HL-60/S4 (cell line): Measurements from ENCODE around the gene TMEM270.
"Not testable (repeated sequence)": the region's sequence is repeated elsewhere in the genome, so short reads cannot be mapped to it uniquely, and the experiment has no call there.

Experiments
- in situ Hi-C: fragments of 300-500 bp; cut with MboI; formaldehyde crosslinking; loops from 2 replicates; pipeline ENCODE4 v1.14.3; 2022; ENCODE audit warnings: low sequenced_read_pairs

Gene TMEM270

GRCh38 chr7:73860859-73861258 lies at the start of gene TMEM270:
TMEM270 (plus strand) TSS chr7:73861159; CDS start chr7:73861195, 36 bp downstream.
- in situ Hi-C loops, result loop anchor here (10.0 to 25.0 kb wide), 2 partner anchors 164 to 526 kb away; partner anchors contain the start of gene ELN

GRCh38 chr7:73811760-73812168 lies 49.2 kb upstream of the TMEM270 start:
- in situ Hi-C loops, result no loop called here

- in situ Hi-C loops, result no loop called here
Measured at GRCh38 chr7:73812996-73813395, 48.0 kb upstream of the TMEM270 start.

GRCh38 chr7:73815436-73815835 lies 45.5 kb upstream of the TMEM270 start:
- in situ Hi-C loops, result loop anchor here (5.0 kb wide), 1 partner anchor 42 kb away; no protein-coding TSS in a partner anchor

- in situ Hi-C loops, result loop anchor here (5.0 kb wide), 1 partner anchor 40 kb away; no protein-coding TSS in a partner anchor
Measured at GRCh38 chr7:73817121-73817520, 43.8 kb upstream of the TMEM270 start.

GRCh38 chr7:73820013-73820412 lies 40.9 kb upstream of the TMEM270 start:
- in situ Hi-C loops, result no loop called here

GRCh38 chr7:73821597-73822285 lies 39.2 kb upstream of the TMEM270 start:
- in situ Hi-C loops, result not testable (repeated sequence)

GRCh38 chr7:73822319-73823173 lies 38.4 kb upstream of the TMEM270 start:
- in situ Hi-C loops, result no loop called here

- in situ Hi-C loops, result no loop called here
Measured at GRCh38 chr7:73823257-73823656, 37.7 kb upstream of the TMEM270 start.

- in situ Hi-C loops, result no loop called here
Measured at GRCh38 chr7:73823873-73824592, 36.9 kb upstream of the TMEM270 start.

- in situ Hi-C loops, result no loop called here
Measured at GRCh38 chr7:73824986-73825385, 36.0 kb upstream of the TMEM270 start.

- in situ Hi-C loops, result no loop called here
Measured at GRCh38 chr7:73827567-73828106, 33.3 kb upstream of the TMEM270 start.

- in situ Hi-C loops, result no loop called here
Measured at GRCh38 chr7:73828107-73828803, 32.7 kb upstream of the TMEM270 start.

GRCh38 chr7:73828972-73829371 lies 32.0 kb upstream of the TMEM270 start:
- in situ Hi-C loops, result no loop called here

- in situ Hi-C loops, result no loop called here
Measured at GRCh38 chr7:73829505-73829904, 31.5 kb upstream of the TMEM270 start.

GRCh38 chr7:73829921-73830680 lies 30.9 kb upstream of the TMEM270 start:
- in situ Hi-C loops, result no loop called here

- in situ Hi-C loops, result no loop called here
Measured at GRCh38 chr7:73830681-73831583, 30.0 kb upstream of the TMEM270 start, which contains the start of gene CLDN4. CLDN4 (plus strand) TSS chr7:73830996; CDS start chr7:73831202, 206 bp downstream.

GRCh38 chr7:73831584-73831833 lies 29.4 kb upstream of the TMEM270 start:
- in situ Hi-C loops, result no loop called here
